CD4-positive, alpha-beta T cell (primary cell): ENCODE measurements around the gene CSNK1G1. TPM values are rescaled to one million over a fixed set of nuclear protein-coding genes. Genes with fewer than 3 reads are reported as not detected.

ENCODE experiments used
- ATAC-seq: fragments of 200-7000 bp; cut with Tn5 transposase; one replicate; pipeline ENCODE4 v1.10.0; 2022; ENCODE audit warnings: mild to moderate bottlenecking; ENCODE audit not compliant: poor library complexity
- CTCF ChIA-PET: fragments of 350-600 bp; sonication (Branson Sonifier 250); formaldehyde crosslinking; loops from one replicate; lab custom pipeline; 2021; ENCODE audit warnings: antibody characterized with exemption, inconsistent platforms; lab: Charles Lee
- POLR2A ChIA-PET: fragments of 350-600 bp; sonication (Branson Sonifier 250); formaldehyde crosslinking; loops from one replicate; lab custom pipeline; 2021; ENCODE audit warnings: antibody characterized with exemption, inconsistent platforms; lab: Charles Lee
- DNase-seq, 14 experiments: peaks; one replicate each; pipeline ENCODE4 v3.0.0-alpha.2; 2013 to 2020; ENCODE audit warnings: mixed read lengths in 2 of 14
- H3K27ac ChIP-seq, 2 donors: one replicate each; pipeline versions ENCODE4 v1.5.1 to v1.7.0; 2013; ENCODE audit warnings: low read length in 2 of 2, low read depth in 1 of 2, mild to moderate bottlenecking in 1 of 2
- H3K27me3 ChIP-seq, 2 experiments: 1 replicate in 1 of 2; 2 replicates in 1 of 2; pipeline versions ENCODE4 v1.6.1 to v1.7.0; 2013; ENCODE audit warnings: low read length in 2 of 2, control low read depth in 1 of 2, mild to moderate bottlenecking in 1 of 2, moderate library complexity in 1 of 2; ENCODE audit not compliant: insufficient read depth in 2 of 2, control insufficient read depth in 1 of 2
- H3K36me3 ChIP-seq: one replicate; pipeline ENCODE4 v1.6.1; 2013; ENCODE audit warnings: low read length, control low read depth; ENCODE audit not compliant: insufficient read depth
- H3K4me1 ChIP-seq: one replicate; pipeline ENCODE4 v1.6.1; 2013; ENCODE audit warnings: low read length, control low read depth; ENCODE audit not compliant: insufficient read depth
- H3K4me3 ChIP-seq: one replicate; pipeline ENCODE4 v1.5.1; 2013; ENCODE audit warnings: mild to moderate bottlenecking, low read length, moderate library complexity
- H3K9me3 ChIP-seq, 2 experiments: 1 replicate in 1 of 2; 2 replicates in 1 of 2; pipeline versions ENCODE4 v1.6.1 to v1.7.0; 2013; ENCODE audit warnings: low read length in 2 of 2, mild to moderate bottlenecking in 2 of 2, control low read depth in 1 of 2, moderate library complexity in 1 of 2; ENCODE audit not compliant: control insufficient read depth in 1 of 2, insufficient read depth in 1 of 2
- H3K27ac Mint-ChIP-seq: one replicate; pipeline ENCODE4 v1.8.0; 2020; ENCODE audit warnings: mixed read lengths
- H3K27me3 Mint-ChIP-seq: one replicate; pipeline ENCODE4 v1.8.0; 2021; ENCODE audit warnings: mixed read lengths
- H3K36me3 Mint-ChIP-seq: one replicate; pipeline ENCODE4 v1.8.0; 2021; ENCODE audit warnings: low read depth, mixed read lengths
- H3K4me1 Mint-ChIP-seq: one replicate; pipeline ENCODE4 v1.8.0; 2021; ENCODE audit warnings: low read depth, mixed read lengths
- H3K4me3 Mint-ChIP-seq: one replicate; pipeline ENCODE4 v1.8.0; 2020; ENCODE audit warnings: mild to moderate bottlenecking, mixed read lengths
- H3K9me3 Mint-ChIP-seq: one replicate; pipeline ENCODE4 v1.8.0; 2020; ENCODE audit warnings: mixed read lengths
- intact Hi-C, 2 experiments: fragments of 100-400 bp; cut with DNase I in 1 of 2; cut with micrococcal nuclease in 1 of 2; formaldehyde crosslinking; loops; one replicate each; pipeline versions ENCODE4 v1.15.1 to v1.9.0; 2023 to 2025; cut with DNase I, micrococcal nuclease
- total RNA-seq, 174 experiments: library from RNA in 2 of 174; stranded (reverse) in 2 of 174; gene quantifications; one replicate each; pipeline ENCODE4 v1.2.3 and lab custom pipeline; 2021 to 2026
- TF ChIP-seq, protein P1 (sequence below): fragments of 200-600 bp; IDR thresholded peaks from one replicate; pipeline ENCODE4 v1.8.0; 2022; ENCODE audit warnings: antibody characterized with exemption, mild to moderate bottlenecking

CSNK1G1 gene
- total RNA-seq, 2 experiments from 2014 or later = 12.2 to 13.7 TPM

DNA sequence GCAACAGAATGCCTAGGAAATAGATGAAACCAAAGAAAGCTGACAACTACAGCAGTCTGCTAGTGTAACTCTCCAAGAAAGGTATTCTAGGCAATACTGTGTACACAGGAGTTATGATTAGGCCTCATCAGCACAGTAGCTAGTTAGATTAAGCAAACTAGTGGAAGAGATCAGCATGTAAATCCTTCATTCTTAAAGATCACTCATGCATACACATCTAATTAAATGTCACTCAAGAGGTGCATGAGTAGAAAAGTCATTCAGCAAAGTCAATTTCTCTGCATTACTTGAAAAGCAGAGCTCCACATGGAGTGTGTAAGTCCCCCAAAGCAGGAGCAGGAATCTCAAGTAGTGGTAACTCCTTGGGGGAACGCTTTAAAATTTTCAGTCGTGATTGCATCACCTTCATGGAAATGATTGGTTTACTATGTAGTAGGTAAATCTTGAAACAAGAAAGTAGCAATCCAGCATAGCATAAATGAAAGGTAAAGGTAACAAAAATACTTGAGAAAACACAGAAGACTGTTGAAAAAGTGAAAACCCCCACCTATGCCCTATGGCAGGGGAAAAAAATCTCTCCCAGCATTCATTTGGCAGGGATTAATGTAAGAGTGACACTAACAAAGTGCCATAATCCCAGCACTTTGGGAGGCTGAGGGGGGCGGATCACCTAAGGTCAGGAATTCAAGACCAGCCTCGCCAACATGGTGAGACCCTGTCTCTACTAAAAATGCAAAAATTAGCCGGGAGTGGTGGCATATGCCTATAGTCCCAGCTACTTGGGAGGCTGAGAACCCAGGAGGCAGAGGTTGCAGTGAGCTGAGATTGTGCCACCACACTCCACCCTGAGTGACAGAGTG lies 163.8 kb downstream of the CSNK1G1 start:
- Mint-ChIP-seq H3K27ac (no peak overlapping the region), H3K36me3 (peaks cover 49% of the 10 kb centered on the region), H3K9me3 (no peaks in the 10 kb centered on the region), H3K4me1 (no peaks in the 10 kb centered on the region), H3K27me3 (no peaks in the 10 kb centered on the region), H3K4me3 (no peak overlapping the region)
- Histone ChIP-seq H3K9me3 (no peaks in the 10 kb centered on the region), H3K4me3 (no peak overlapping the region), H3K36me3 (peaks cover 29% of the 10 kb centered on the region), H3K4me1 (peaks cover 3% of the 10 kb centered on the region), H3K27ac (no peak overlapping the region), H3K27me3 (no peaks in the 10 kb centered on the region)
- intact Hi-C loops = no loop called here
- ATAC-seq = no peak
- POLR2A ChIA-PET = no interaction called here
- TF ChIP-seq, protein P1, sequence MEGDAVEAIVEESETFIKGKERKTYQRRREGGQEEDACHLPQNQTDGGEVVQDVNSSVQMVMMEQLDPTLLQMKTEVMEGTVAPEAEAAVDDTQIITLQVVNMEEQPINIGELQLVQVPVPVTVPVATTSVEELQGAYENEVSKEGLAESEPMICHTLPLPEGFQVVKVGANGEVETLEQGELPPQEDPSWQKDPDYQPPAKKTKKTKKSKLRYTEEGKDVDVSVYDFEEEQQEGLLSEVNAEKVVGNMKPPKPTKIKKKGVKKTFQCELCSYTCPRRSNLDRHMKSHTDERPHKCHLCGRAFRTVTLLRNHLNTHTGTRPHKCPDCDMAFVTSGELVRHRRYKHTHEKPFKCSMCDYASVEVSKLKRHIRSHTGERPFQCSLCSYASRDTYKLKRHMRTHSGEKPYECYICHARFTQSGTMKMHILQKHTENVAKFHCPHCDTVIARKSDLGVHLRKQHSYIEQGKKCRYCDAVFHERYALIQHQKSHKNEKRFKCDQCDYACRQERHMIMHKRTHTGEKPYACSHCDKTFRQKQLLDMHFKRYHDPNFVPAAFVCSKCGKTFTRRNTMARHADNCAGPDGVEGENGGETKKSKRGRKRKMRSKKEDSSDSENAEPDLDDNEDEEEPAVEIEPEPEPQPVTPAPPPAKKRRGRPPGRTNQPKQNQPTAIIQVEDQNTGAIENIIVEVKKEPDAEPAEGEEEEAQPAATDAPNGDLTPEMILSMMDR = no peak
- CTCF ChIA-PET = no interaction called here
- DNase-seq = no peak

DNA sequence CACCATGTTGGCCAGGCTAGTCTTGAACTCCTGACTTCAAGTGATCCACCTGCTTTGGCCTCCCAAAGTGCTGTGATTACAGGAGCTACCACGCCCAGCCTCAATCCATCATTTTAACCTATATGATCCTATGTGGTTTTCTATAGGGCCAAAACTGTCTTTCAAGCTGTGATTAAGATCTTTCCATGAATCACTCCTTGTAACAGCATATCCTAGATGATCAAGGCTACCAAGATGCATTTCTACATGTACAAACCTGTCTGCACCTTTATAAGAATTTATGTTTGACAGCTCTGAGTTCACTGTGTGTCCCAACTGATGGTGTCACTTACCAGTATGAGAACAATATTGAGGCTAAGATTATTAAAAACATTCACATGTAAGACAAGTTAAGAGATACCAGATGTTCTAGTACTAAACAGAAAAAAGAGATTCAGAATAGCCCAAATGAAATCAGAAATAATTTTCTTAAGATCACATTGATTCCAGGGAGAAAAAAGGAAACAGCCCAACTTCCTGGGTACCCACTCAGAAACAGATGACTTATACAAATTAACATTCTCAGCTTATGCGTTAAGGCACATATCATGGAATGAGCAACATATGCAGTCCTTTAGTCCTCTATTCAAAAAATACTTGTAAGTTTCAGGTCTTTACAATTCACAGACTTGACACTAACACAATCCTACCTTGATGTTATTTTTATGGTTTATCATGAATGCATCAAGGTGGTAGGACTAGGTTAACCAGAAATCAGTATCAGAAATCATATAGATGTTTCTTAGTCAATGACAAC lies 168.4 kb downstream of the CSNK1G1 start:
- TF ChIP-seq, protein P1 = no peak
- H3K27me3 Mint-ChIP-seq = no peaks in the 10 kb centered on the region
- ChIA-PET CTCF (interaction anchor here (0.7 kb wide), 1 partner anchor 67 kb away, joined by 4 read pairs; no protein-coding TSS in a partner anchor), POLR2A (interaction anchor here (1.4 kb wide), 1 partner anchor 25 kb away, joined by 3 read pairs; the partner anchor contains the start of gene PPIB)
- H3K9me3 Mint-ChIP-seq = no peaks in the 10 kb centered on the region
- Histone ChIP-seq H3K36me3 (peaks cover 25% of the 10 kb centered on the region), H3K9me3 (no peaks in the 10 kb centered on the region), H3K4me3 (peak overlapping the region; percentile 29), H3K27ac (no peak overlapping the region), H3K27me3 (no peaks in the 10 kb centered on the region), H3K4me1 (peaks cover 3% of the 10 kb centered on the region)
- ATAC-seq = no peak
- H3K4me1 Mint-ChIP-seq = no peaks in the 10 kb centered on the region
- H3K27ac Mint-ChIP-seq = peak overlapping the region; percentile 42
- intact Hi-C loops = no loop called here
- no peak overlapping the region for H3K4me3 Mint-ChIP-seq
- H3K36me3 Mint-ChIP-seq = peaks cover 40% of the 10 kb centered on the region
- DNase-seq = no peak

DNA sequence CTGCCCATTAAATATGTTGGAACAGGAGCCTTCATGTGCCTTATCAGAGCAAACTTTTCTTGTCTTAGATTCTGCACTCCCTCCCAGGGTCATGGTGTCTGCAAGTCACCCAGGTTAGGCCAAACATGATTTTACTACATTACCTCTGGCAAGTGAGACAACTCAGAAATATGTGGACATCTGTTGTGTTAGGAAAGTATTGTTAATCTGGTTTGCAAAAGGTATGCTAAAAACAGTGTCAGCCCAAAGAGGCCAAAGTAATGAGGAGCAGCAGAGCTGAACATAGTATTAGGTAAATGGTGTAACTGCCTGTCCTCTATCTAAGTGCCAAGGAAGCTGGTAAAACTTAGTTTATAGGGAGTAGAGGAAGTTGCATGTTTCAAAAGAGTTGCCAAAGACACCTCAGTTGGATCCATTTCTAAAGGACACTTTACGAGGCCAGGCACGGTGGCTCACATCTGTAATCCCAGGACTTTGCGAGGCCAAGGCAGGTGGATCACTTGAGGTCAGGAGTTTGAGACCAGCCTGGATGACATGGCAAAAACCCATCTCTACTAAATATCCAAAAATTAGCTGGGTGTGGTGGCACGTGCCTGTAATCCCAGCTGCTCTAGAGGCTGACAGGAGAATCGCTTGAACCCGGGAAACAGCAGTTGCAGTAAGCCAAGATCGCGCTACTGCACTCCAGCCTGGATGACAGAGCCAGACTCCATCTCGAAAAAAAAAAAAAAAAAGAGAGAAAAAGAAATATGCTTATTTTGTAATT lies 170.6 kb downstream of the CSNK1G1 start:
- Histone ChIP-seq H3K4me1 (peaks cover 3% of the 10 kb centered on the region), H3K27me3 (no peaks in the 10 kb centered on the region), H3K4me3 (no peak overlapping the region), H3K27ac (no peak overlapping the region), H3K36me3 (peaks cover 33% of the 10 kb centered on the region), H3K9me3 (no peaks in the 10 kb centered on the region)
- Mint-ChIP-seq H3K4me3 (no peak overlapping the region), H3K27me3 (no peaks in the 10 kb centered on the region), H3K4me1 (no peaks in the 10 kb centered on the region), H3K36me3 (peaks cover 53% of the 10 kb centered on the region), H3K27ac (no peak overlapping the region), H3K9me3 (no peaks in the 10 kb centered on the region)
- ChIA-PET CTCF (no interaction called here), POLR2A (interaction anchor here (0.6 to 0.7 kb wide), 2 partner anchors 150 to 1532 kb away, joined by 3 read pairs; no protein-coding TSS in a partner anchor)
- ATAC-seq = no peak
- no peak for DNase-seq
- intact Hi-C loops = no loop called here
- TF ChIP-seq, protein P1 = no peak
